GM19023 (cell line): ENCODE results near the gene ZSCAN1.

ENCODE experiments used
- ATAC-seq: cut with Tn5 transposase; IDR thresholded peaks from one replicate; pipeline ENCODE4 v1.9.1; 2021; ENCODE audit warnings: mild to moderate bottlenecking, moderate library complexity; ENCODE audit not compliant: unreplicated experiment

The ZSCAN1 gene

GRCh38 chr19:58038688-58039204 lies 4.9 kb downstream of the ZSCAN1 start:
- no peak for ATAC-seq

GRCh38 chr19:58040751-58041525 lies 7.1 kb downstream of the ZSCAN1 start:
- no peak for ATAC-seq

- no peak for ATAC-seq
Observed at GRCh38 chr19:58042495-58043340, 8.9 kb downstream of the ZSCAN1 start.

GRCh38 chr19:58044391-58044790 lies 10.6 kb downstream of the ZSCAN1 start:
- no peak for ATAC-seq

- ATAC-seq, result no peak
Observed at GRCh38 chr19:58044886-58045285, 11.1 kb downstream of the ZSCAN1 start.

- ATAC-seq, result no peak
Observed at GRCh38 chr19:58045411-58046050, 11.7 kb downstream of the ZSCAN1 start.

GRCh38 chr19:58046856-58047255 lies 13.0 kb downstream of the ZSCAN1 start:
- ATAC-seq, result no peak

- ATAC-seq, result no peak
Observed at GRCh38 chr19:58047672-58048071, 13.8 kb downstream of the ZSCAN1 start.

- no peak for ATAC-seq
Observed at GRCh38 chr19:58052256-58052655, 18.4 kb downstream of the ZSCAN1 start.

GRCh38 chr19:58053480-58054156 lies 19.8 kb downstream of the ZSCAN1 start:
- ATAC-seq, result no peak

- no peak for ATAC-seq
Observed at GRCh38 chr19:58054901-58055874, 21.4 kb downstream of the ZSCAN1 start.

- ATAC-seq, result no peak
Observed at GRCh38 chr19:58056261-58056660, 22.4 kb downstream of the ZSCAN1 start.

GRCh38 chr19:58056861-58057260 lies 23.0 kb downstream of the ZSCAN1 start:
- no peak for ATAC-seq

GRCh38 chr19:58058467-58058866 lies 24.6 kb downstream of the ZSCAN1 start:
- no peak for ATAC-seq

- ATAC-seq, result no peak
Observed at GRCh38 chr19:58059003-58059670, 25.3 kb downstream of the ZSCAN1 start, which contains the start of gene ZNF135. Gene ZNF135 (plus strand): TSS chr19:58059282. CDS start chr19:58060003, 721 bp downstream.

- no peak for ATAC-seq
Observed at GRCh38 chr19:58059671-58060078, 25.9 kb downstream of the ZSCAN1 start.

GRCh38 chr19:58060231-58060630 lies 26.4 kb downstream of the ZSCAN1 start:
- no peak for ATAC-seq

- ATAC-seq, result no peak
Observed at GRCh38 chr19:58063712-58064111, 29.9 kb downstream of the ZSCAN1 start.
